ENCODE data around the gene CEACAM21.

CEACAM21 gene

DNA sequence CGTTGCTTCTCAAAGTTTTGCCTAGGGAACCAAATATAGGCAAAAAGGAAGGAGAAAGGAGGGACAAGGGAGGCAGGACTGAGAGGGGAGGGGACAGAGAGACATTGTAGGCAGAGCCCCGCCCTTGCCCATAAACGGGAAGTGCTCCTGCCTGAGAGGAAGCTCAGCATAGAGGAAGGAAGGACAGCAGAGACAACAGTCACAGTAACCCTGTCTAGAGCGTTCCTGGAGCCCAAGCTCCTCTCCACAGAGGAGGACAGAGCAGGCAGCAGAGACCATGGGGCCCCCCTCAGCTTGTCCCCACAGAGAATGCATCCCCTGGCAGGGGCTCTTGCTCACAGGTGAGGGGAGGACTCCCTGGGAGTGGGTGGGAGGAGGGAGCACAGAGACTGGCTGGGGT is at the start of gene CEACAM21:
Gene CEACAM21, plus strand, starts transcription at position 169 of the 400 bp plus-strand sequence. Its CDS starts 109 bp downstream, at position 278.
- no peaks in the 10 kb centered on the region for H3K27me3 Mint-ChIP-seq
- peak within 1 kb of the TSS; percentile 88 for H3K27ac Mint-ChIP-seq
- peaks cover 32% of the 10 kb centered on the region for H3K4me1 Mint-ChIP-seq
- H3K36me3 Mint-ChIP-seq, result peaks cover 14% of the 10 kb centered on the region
- H3K4me3 Mint-ChIP-seq, result peak within 1 kb of the TSS; percentile 74
- H3K9me3 Mint-ChIP-seq, result no peaks in the 10 kb centered on the region

DNA sequence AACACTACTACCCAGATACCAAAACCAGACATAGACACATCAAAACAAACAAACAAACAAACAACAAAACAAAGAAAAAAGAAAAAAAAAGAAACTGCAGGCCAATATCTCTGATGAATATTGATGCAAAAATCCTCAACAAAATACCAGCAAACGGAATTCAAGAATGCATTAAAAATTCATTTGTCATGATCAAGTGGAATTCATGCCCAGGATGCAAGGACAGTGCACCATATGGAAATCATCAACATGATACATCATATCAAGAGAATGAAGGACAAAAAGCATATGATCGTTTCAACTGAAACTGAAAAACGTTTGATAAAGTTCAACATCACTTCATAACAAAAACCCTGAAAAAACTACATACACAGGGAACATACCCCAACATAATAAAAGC is 48.9 kb upstream of the CEACAM21 start:
- H3K27me3 Mint-ChIP-seq, result no peaks in the 10 kb centered on the region
- H3K27ac Mint-ChIP-seq, result no peak overlapping the region
- H3K4me1 Mint-ChIP-seq, result peaks cover 41% of the 10 kb centered on the region
- no peak overlapping the region for H3K4me3 Mint-ChIP-seq
- H3K9me3 Mint-ChIP-seq, result peaks cover 12% of the 10 kb centered on the region
- H3K36me3 Mint-ChIP-seq, result peaks cover 12% of the 10 kb centered on the region

DNA sequence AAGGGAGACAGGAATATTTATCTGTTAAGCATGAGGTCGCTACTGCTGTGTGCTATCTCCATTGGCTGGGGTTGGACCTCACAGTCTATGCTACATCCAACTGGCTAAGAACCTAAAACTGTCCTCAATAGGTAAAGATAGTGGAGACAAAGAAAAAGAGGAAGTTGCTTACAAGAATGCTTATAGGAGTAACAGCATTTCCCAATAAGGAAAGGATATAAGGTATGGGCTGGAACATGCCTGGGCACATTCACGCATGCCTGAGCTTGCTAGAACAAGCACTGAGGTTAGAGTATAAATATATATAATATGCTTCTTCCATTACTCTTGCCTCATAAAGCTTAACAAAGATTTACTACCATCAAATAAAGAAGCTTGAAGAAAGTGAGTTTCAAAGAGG is 47.9 kb upstream of the CEACAM21 start:
- H3K27ac Mint-ChIP-seq, result no peak overlapping the region
- peaks cover 36% of the 10 kb centered on the region for H3K4me1 Mint-ChIP-seq
- H3K36me3 Mint-ChIP-seq, result peaks cover 14% of the 10 kb centered on the region
- H3K27me3 Mint-ChIP-seq, result no peaks in the 10 kb centered on the region
- peaks cover 12% of the 10 kb centered on the region for H3K9me3 Mint-ChIP-seq
- no peak overlapping the region for H3K4me3 Mint-ChIP-seq

DNA sequence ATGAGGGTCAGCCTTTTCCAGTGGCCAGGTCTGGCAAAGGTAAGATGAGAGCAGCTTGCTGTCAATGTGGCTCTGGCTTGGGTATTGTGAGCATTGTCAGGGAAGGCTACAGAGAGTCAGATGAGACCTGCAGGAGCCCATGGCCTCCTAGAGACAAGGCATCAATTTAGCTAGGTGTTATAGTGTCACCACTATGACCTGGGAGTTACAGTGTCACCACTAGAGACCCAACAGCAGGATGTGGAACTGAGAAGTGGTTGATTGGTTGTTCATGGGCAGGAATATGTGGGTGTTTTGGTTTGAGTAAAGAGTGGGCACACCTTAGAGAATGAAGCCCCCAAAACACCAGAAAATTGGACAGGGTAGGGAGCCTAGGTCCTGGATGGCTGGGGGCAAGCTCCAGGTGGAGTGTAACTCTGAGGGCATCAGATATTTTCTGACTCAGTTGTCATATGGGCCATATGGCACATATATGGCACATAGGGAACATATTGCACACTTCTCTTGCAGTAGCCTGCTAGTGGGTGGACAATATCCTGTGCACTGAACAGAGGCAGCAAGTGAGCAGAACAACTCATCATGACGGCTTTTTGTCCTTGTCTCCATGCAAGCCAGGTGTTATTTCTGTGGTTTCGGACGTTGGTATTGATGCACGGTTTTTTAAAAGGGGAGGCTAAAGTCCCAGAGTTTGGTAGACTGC is 46.3 kb upstream of the CEACAM21 start:
- H3K4me1 Mint-ChIP-seq, result peaks cover 49% of the 10 kb centered on the region

DNA sequence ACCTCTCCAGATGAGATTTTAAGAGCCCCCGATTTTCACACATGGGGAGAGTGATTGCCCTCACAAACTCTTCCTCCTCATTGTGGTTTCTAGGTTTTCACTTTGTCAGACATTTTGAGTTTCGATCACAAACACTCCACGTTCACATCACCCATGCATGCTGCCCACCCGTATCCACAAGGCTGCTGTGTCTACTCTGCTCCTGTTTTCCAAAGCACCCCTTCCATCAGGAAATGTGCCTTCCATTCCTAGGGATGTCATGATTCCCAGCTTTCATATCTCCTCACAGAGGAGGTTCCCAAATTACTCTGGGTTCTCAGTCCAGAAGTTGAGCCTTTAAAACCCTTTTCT is 45.8 kb upstream of the CEACAM21 start:
- peaks cover 54% of the 10 kb centered on the region for H3K4me1 Mint-ChIP-seq
- H3K4me3 Mint-ChIP-seq, result peak overlapping the region; percentile 85
- peaks cover 17% of the 10 kb centered on the region for H3K36me3 Mint-ChIP-seq
- H3K9me3 Mint-ChIP-seq, result peaks cover 12% of the 10 kb centered on the region
- peak overlapping the region; percentile 53 for H3K27ac Mint-ChIP-seq
- no peaks in the 10 kb centered on the region for H3K27me3 Mint-ChIP-seq

More for the DNA sequence above, 46.3 kb upstream of the CEACAM21 start:
- H3K4me3 Mint-ChIP-seq, result peak overlapping the region; percentile 85
- H3K27me3 Mint-ChIP-seq, result no peaks in the 10 kb centered on the region
- peak overlapping the region; percentile 15 for H3K27ac Mint-ChIP-seq
- peaks cover 12% of the 10 kb centered on the region for H3K9me3 Mint-ChIP-seq
- peaks cover 17% of the 10 kb centered on the region for H3K36me3 Mint-ChIP-seq

DNA sequence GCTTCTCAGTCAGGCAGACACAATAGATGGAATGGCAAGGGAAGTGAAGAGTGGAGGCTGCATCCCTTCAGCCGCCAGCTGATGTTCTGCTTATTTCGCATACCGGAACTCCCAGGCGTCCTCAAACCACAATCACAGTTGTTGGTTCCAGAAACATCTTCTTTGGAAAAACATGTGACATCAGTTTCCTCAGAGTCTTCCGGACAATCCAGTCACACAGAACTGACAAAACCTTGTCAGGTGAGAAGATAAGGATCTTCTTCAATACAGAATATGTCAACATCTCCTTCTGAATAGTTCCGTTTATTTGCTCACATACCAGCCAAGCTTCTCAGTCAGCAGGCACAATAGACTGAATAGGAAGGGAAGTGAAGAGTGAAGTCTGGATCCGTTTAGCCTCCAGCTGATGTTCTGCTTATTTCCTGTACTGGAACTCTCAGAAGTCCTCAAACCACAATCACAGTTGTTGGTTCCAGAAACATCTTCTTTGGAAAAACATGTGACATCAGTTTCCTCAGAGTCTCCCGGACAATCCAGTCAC is 45.1 kb upstream of the CEACAM21 start:
- H3K36me3 Mint-ChIP-seq, result peaks cover 19% of the 10 kb centered on the region
- H3K27me3 Mint-ChIP-seq, result no peaks in the 10 kb centered on the region
- H3K27ac Mint-ChIP-seq, result peak overlapping the region; percentile 94
- peaks cover 12% of the 10 kb centered on the region for H3K9me3 Mint-ChIP-seq
- H3K4me1 Mint-ChIP-seq, result peaks cover 60% of the 10 kb centered on the region
- H3K4me3 Mint-ChIP-seq, result peak overlapping the region; percentile 85

DNA sequence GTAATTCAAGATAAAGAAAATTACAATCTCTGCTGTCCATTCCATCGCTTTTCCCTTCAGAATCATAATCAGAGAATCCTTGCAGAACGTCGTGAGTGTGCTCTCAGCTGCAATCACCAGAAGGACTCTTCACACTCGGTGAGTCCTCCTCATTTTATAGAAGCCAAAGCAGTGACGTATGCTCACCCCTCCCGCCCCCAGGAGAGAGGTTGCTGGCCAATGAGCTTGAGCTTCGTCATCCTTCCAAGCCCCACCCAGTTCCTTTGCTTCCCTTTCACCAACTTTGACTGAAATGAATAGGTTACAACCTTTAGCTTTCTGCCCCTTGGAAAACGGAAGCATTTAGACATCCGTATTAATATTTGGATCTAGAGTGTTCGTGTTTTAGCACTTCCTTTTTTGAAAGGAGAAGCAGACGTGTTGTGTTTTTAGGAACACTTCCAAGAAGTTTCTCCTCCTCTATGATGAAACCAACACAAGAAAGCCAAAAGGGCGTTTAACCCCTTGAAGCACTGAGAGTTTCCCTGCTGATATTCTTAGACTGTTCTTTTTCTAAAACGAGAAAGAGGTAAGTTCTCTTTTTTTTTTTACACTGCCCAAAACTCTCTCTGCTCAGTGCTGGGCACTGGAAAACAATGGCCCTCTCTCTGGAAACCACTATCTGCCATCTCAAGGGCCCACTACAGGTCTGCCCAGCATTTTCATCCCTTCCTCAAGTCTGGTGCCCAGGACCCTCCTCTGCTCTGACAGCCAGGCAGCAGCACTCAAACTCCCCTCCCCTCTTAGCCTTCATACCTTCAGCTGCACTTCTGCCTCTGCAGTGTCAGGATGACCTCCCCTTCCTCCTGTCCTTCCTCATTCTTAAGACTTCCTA is 44.3 kb upstream of the CEACAM21 start:
- Mint-ChIP-seq H3K27me3 (no peaks in the 10 kb centered on the region), H3K9me3 (peaks cover 12% of the 10 kb centered on the region), H3K36me3 (peaks cover 22% of the 10 kb centered on the region), H3K27ac (peak overlapping the region; percentile 94), H3K4me1 (peaks cover 66% of the 10 kb centered on the region), H3K4me3 (peak overlapping the region; percentile 85)

DNA sequence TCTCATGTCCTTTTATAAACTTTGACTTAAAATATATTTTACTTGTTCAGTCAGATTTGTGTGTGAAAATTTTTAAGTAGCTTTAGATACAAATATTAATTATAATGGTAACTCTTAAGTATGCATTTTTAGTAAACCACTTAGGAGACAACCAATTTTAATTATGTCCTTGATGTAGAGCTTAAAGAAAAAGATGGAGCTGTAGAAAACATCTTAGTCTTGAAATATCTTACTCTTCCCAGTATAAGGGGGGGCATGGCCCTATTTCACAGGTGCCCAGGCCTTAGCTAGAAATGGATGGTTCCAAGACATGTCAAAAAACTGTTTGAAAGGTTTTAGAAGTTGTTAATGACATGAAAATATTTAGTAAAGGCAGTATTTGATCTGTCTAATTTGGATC is 43.4 kb upstream of the CEACAM21 start:
- Mint-ChIP-seq H3K27ac (peak overlapping the region; percentile 94), H3K27me3 (no peaks in the 10 kb centered on the region), H3K36me3 (peaks cover 26% of the 10 kb centered on the region), H3K4me1 (peaks cover 71% of the 10 kb centered on the region), H3K4me3 (peak overlapping the region; percentile 85), H3K9me3 (peaks cover 12% of the 10 kb centered on the region)

DNA sequence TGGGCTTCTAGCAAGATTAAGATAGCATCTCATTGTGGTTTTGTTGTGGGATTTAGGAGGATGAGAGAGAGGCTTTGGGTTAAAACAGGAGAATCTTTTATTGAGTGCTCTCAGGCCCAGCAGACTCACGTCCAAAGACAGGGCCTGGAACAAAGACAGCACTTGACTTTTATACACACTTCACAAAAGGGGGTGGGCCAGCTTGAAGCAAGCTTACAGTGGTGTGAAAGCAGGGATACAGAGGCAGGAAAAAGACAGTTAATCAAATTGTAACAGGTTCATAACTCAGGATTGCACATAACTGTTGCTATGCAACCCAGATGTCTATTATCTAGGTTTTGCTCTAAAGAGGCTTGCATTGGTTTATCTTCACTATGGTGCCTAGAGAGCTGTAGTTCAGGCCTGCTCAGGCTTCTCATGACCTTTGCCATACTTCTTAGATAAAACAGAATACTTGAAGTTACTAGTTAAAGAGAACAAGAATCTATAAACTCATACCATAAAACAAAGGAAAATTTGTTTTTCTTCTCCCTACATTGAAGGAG is 42.2 kb upstream of the CEACAM21 start:
- no peaks in the 10 kb centered on the region for H3K27me3 Mint-ChIP-seq
- peaks cover 77% of the 10 kb centered on the region for H3K4me1 Mint-ChIP-seq
- H3K9me3 Mint-ChIP-seq, result peaks cover 12% of the 10 kb centered on the region
- H3K36me3 Mint-ChIP-seq, result peaks cover 31% of the 10 kb centered on the region
- peak overlapping the region; percentile 96 for H3K27ac Mint-ChIP-seq
- peak overlapping the region; percentile 69 for H3K4me3 Mint-ChIP-seq

DNA sequence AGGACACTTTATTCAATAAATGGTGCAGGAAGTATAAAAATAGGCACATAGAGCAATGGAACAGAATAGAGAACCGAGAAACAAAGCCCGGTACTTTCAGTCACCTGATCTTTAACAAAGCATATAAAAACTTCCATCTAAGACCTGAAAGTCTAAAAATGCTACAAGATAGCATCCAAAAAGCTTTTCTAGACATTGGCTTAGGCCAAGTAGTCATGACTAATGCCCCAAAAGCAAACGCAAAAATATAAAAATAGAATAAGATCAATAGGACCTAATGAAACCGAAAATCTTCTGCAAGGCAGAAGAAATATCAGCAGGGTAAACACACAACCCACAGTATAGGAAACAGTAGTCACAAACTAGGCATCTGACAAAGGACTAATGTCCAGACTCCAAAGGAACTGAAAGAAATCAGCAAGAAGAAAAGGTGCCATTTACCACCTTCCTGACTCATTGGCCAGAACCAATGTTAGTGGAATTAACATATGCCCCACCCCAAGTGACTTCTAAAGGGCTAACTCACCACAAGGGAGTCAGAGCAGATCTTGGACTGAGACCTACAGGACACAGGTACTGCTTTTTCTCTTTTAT is 40.8 kb upstream of the CEACAM21 start:
- H3K4me1 Mint-ChIP-seq, result peaks cover 69% of the 10 kb centered on the region
- peak overlapping the region; percentile 76 for H3K4me3 Mint-ChIP-seq
- no peaks in the 10 kb centered on the region for H3K27me3 Mint-ChIP-seq
- peaks cover 29% of the 10 kb centered on the region for H3K36me3 Mint-ChIP-seq
- peaks cover 4% of the 10 kb centered on the region for H3K9me3 Mint-ChIP-seq
- peak overlapping the region; percentile 97 for H3K27ac Mint-ChIP-seq

DNA sequence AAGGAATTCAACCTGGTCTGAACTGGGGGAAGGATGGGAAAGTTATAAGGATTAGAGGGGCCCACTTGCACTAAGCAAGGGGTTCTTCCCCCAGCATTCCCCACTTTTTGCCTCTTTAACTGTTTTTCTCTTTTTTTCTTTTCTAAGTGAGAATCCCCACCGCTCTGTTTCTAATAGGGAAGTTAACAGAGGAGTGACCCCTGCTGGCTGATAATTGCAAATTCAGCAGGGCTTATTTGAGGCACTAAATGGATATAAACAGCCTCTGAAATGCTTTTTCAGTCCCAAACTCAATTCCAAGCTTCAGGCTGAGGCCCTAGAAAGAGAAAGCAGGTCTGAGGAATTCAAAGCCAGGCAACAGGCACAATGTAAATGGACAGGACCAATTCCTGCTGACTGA is 38.2 kb upstream of the CEACAM21 start:
- no peaks in the 10 kb centered on the region for H3K9me3 Mint-ChIP-seq
- peak overlapping the region; percentile 46 for H3K27ac Mint-ChIP-seq
- H3K36me3 Mint-ChIP-seq, result peaks cover 21% of the 10 kb centered on the region
- H3K4me1 Mint-ChIP-seq, result peaks cover 57% of the 10 kb centered on the region
- no peaks in the 10 kb centered on the region for H3K27me3 Mint-ChIP-seq
- peak overlapping the region; percentile 76 for H3K4me3 Mint-ChIP-seq

DNA sequence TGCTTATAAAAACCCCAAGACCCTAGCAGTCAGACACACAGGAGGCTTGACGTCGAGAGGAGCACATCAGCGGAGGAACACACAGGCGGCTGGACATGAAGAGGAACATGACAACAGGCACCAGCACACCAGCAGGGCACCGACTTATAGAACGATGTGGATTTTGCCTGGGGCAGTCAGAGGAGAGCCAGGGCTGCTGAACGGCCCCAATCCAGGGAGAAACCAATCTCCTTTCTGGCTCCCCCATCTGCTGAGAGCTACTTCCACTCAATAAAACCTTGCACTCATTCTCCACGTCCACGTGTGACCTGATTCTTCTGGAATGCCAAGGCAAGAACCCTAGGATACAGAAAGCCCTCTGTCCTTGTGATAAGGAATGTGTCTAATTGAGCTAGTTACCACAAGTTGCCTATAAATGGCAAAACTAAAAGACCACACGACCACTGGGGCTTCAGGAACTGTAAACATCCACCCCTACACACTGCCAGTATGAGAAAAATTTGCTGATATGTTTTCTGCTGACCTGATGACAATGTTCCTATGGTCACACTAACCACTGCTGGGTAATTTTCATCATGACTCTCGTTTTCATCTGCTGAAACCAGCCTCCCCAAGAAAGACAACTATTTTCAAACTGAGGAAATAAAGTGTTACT is 35.8 kb upstream of the CEACAM21 start:
- Mint-ChIP-seq H3K4me3 (no peak overlapping the region), H3K4me1 (peaks cover 57% of the 10 kb centered on the region), H3K36me3 (peaks cover 19% of the 10 kb centered on the region), H3K9me3 (no peaks in the 10 kb centered on the region), H3K27me3 (no peaks in the 10 kb centered on the region), H3K27ac (no peak overlapping the region)

DNA sequence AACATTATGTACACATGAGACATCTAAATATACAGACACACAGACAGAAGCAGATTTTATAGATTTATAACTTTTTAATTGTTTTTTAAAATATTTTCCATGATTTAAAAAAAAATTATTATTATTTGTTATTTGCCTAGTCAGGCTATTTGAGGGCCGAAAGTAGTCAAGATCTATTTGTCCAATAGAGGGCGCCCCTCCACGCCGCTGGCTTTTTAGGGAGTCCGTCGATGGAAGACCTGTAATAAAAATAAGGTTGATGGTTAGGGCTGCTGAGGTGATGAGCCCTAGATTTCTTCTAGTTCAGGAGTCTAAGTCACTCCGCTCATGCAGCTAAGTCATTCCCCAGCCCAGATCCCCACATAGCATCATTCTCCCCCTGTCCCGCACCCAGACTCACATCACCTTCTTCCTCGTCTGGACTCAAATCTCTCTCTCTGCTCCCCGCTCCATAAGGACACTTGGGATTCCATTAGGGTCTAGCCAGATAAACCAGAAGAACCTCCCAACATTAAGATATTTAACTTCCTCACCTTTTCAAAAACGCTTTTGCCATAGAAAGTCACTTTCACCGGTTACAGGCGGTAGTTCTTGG is 33.9 kb upstream of the CEACAM21 start:
- peaks cover 63% of the 10 kb centered on the region for H3K4me1 Mint-ChIP-seq
- no peaks in the 10 kb centered on the region for H3K9me3 Mint-ChIP-seq

DNA sequence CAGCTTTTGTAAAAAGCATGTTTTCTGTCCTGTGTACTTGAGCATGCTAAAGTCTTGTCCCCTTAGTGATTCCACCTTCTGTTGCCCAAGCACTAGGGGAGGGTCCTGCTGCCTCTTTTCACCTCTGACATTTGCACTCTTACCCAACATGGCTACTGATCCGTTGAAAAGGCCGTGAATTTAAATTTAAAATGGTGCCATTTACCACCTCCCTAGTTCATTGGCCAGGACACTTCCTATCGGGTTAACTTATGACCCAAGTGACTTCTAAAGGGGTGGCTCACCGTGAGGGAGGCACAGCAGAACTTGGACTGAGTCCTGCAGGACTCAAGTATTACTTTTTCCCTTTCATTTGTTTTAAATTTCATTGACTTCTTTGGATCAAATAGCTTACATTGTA is 33.3 kb upstream of the CEACAM21 start:
- H3K9me3 Mint-ChIP-seq, result no peaks in the 10 kb centered on the region
- peaks cover 10% of the 10 kb centered on the region for H3K36me3 Mint-ChIP-seq
- no peaks in the 10 kb centered on the region for H3K27me3 Mint-ChIP-seq
- peak overlapping the region; percentile 92 for H3K27ac Mint-ChIP-seq
- no peak overlapping the region for H3K4me3 Mint-ChIP-seq
- H3K4me1 Mint-ChIP-seq, result peaks cover 64% of the 10 kb centered on the region

More for the DNA sequence above, 33.9 kb upstream of the CEACAM21 start:
- H3K4me3 Mint-ChIP-seq, result peak overlapping the region; percentile 49
- H3K27me3 Mint-ChIP-seq, result no peaks in the 10 kb centered on the region
- H3K27ac Mint-ChIP-seq, result peak overlapping the region; percentile 92
- peaks cover 12% of the 10 kb centered on the region for H3K36me3 Mint-ChIP-seq

All from activated naive CD4-positive, alpha-beta T cell treated with anti-CD3 and anti-CD28 coated beads, Interleukin-2, amount 50 U/mL, for 24 hours (primary cell).